ENCODE measurements around the gene TANC1.

DNA sequence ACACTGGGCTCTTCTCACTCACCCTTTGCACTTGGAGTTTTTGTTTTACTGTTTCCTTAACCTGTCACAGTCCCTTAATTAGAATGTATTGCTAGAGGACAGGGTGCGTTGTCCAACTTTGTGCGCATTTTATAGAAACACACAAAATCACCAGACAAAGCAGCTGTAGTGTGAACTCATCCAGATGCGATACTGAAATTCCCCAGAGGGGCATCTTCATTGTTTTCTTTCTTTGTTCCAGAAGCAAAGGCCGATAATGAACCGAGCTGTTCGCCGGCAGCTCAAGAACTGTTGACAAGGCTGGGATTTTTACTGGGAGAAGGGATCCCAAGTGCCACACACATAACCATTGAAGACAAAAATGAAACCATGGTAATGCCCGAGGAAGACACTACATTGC is 180.5 kb downstream of the TANC1 start:
- TF ChIP-seq CTCF (IDR thresholded peaks at IDR 0.05) (no peak), POLR2A (IDR thresholded peaks at IDR 0.05) (no peak)
